Rectal smooth muscle tissue (tissue), 1 donor: ENCODE data around the gene NTSR2.

Source experiments
- H3K27ac ChIP-seq: one replicate; pipeline ENCODE4 v1.7.0; 2013; ENCODE audit warnings: low read depth, low read length, inconsistent platforms
- H3K27me3 ChIP-seq: one replicate; pipeline ENCODE4 v1.7.0; 2013; ENCODE audit warnings: low read length; ENCODE audit not compliant: control insufficient read depth, insufficient read depth
- H3K36me3 ChIP-seq: one replicate; pipeline ENCODE4 v1.7.0; 2013; ENCODE audit warnings: low read length; ENCODE audit not compliant: control insufficient read depth, insufficient read depth
- H3K4me1 ChIP-seq: one replicate; pipeline ENCODE4 v1.7.0; 2013; ENCODE audit warnings: low read length; ENCODE audit not compliant: control insufficient read depth, insufficient read depth
- H3K4me3 ChIP-seq: one replicate; pipeline ENCODE4 v1.7.0; 2013; ENCODE audit warnings: low read length
- H3K9ac ChIP-seq: one replicate; pipeline ENCODE4 v1.7.0; 2013; ENCODE audit warnings: low read length

Gene NTSR2

GRCh38 chr2:11622611-11623010 is 47.4 kb downstream of the NTSR2 start:
- Histone ChIP-seq H3K27ac (no peak overlapping the region), H3K4me3 (no peak overlapping the region), H3K36me3 (no peaks in the 10 kb centered on the region), H3K4me1 (no peaks in the 10 kb centered on the region), H3K9ac (no peak overlapping the region), H3K27me3 (no peaks in the 10 kb centered on the region)

GRCh38 chr2:11621410-11621809 is 48.6 kb downstream of the NTSR2 start:
- H3K27ac ChIP-seq, result no peak overlapping the region
- no peaks in the 10 kb centered on the region for H3K36me3 ChIP-seq
- H3K9ac ChIP-seq, result no peak overlapping the region
- H3K27me3 ChIP-seq, result no peaks in the 10 kb centered on the region
- H3K4me3 ChIP-seq, result no peak overlapping the region
- H3K4me1 ChIP-seq, result no peaks in the 10 kb centered on the region

GRCh38 chr2:11618708-11619062 is 51.3 kb downstream of the NTSR2 start:
- Histone ChIP-seq H3K27ac (no peak overlapping the region), H3K36me3 (no peaks in the 10 kb centered on the region), H3K4me1 (no peaks in the 10 kb centered on the region), H3K27me3 (no peaks in the 10 kb centered on the region), H3K9ac (no peak overlapping the region), H3K4me3 (no peak overlapping the region)

DNA sequence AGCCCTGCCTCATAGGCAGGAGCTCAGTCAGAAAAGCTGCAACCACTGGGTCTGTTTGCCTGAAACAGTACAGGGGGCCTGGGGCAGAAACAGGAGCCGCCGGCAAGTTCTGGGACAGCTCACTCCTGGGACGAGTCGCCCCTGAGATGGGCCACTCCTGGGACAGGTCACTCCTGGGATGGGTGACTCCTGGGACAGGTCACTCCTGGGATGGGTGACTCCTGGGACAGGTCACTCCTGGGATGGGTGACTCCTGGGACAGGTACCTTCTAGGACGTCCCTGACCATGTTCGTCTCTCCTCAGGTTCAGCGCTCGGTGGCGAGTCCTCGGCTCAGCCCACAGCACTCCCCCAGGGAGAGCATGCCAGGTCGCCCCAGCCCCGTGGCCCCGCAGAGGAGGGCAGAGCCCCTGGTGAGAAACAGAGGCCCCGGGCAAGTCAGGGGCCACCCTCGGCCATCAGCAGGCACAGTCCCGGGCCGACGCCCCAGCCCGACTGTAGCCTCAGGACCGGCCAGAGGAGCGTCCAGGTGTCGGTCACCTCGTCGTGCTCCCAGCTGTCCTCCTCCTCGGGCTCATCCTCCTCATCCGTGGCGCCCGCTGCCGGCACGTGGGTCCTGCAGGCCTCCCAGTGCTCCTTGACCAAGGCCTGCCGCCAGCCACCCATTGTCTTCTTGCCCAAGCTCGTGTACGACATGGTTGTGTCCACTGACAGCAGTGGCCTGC is 51.8 kb downstream of the NTSR2 start:
- Histone ChIP-seq H3K27ac (no peak overlapping the region), H3K4me1 (no peaks in the 10 kb centered on the region), H3K27me3 (no peaks in the 10 kb centered on the region), H3K4me3 (no peak overlapping the region), H3K36me3 (no peaks in the 10 kb centered on the region), H3K9ac (no peak overlapping the region)

- Histone ChIP-seq H3K27ac (no peak overlapping the region), H3K4me1 (no peaks in the 10 kb centered on the region), H3K9ac (no peak overlapping the region), H3K4me3 (no peak overlapping the region), H3K36me3 (no peaks in the 10 kb centered on the region), H3K27me3 (no peaks in the 10 kb centered on the region)
Measured at GRCh38 chr2:11617527-11617926, 52.5 kb downstream of the NTSR2 start.

- H3K27ac ChIP-seq, result no peak overlapping the region
- H3K9ac ChIP-seq, result no peak overlapping the region
- H3K27me3 ChIP-seq, result no peaks in the 10 kb centered on the region
- no peaks in the 10 kb centered on the region for H3K4me1 ChIP-seq
- no peaks in the 10 kb centered on the region for H3K36me3 ChIP-seq
- H3K4me3 ChIP-seq, result no peak overlapping the region
Measured at GRCh38 chr2:11616851-11617415, 53.1 kb downstream of the NTSR2 start.

DNA sequence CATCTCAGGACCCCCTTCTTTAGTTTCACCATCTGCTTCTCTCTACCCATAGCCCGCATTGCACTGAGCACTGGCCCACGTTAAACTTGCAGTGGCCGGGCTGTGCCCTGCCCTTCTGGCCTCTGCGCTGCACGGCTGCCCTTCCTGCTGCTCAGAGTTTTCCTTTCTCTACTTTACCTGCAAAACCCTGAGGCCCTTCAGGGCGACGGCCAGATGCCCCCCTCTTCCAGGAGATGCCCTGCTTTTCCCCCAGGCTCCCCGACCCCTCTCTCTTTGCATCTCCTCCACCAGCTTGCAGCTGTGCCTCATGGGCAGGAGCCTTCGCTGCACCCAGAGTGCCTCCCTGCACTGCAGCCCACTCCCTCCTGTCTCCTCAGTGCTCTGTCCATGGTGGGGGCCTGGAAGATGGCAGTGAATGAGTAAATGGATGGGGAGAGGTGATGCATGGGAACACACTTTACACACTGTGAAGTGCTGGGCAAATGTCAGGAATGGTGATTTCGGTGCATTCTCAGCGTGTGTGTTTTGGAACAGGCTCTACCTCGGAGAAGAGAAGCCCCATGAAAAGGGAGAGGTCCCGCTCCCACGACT is 53.8 kb downstream of the NTSR2 start:
- Histone ChIP-seq H3K4me3 (no peak overlapping the region), H3K36me3 (no peaks in the 10 kb centered on the region), H3K27me3 (no peaks in the 10 kb centered on the region), H3K27ac (no peak overlapping the region), H3K4me1 (no peaks in the 10 kb centered on the region), H3K9ac (no peak overlapping the region)

DNA sequence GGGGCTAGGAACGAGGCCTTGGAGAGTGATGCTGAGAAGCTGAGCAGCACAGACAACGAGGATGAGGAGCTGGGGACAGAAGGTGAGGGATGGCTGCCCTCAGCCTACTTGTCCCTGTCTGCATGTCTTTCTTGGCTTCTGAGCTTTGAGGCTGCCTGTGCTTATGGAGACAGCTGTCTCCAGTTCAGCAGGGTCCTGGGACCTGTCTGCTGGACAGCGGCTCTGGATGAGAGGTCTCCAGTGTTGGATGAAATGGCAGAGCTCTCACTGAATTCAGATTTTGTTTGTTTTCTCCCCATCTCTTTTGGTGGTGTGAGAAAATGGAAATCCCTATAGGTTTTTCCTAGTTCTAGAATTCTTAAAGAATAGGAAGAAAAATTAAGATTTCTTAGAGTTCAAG is 54.8 kb downstream of the NTSR2 start:
- Histone ChIP-seq H3K36me3 (no peaks in the 10 kb centered on the region), H3K9ac (no peak overlapping the region), H3K27me3 (no peaks in the 10 kb centered on the region), H3K27ac (no peak overlapping the region), H3K4me1 (no peaks in the 10 kb centered on the region), H3K4me3 (no peak overlapping the region)

- Histone ChIP-seq H3K4me3 (no peak overlapping the region), H3K4me1 (no peaks in the 10 kb centered on the region), H3K27me3 (no peaks in the 10 kb centered on the region), H3K36me3 (no peaks in the 10 kb centered on the region), H3K9ac (no peak overlapping the region), H3K27ac (no peak overlapping the region)
Measured at GRCh38 chr2:11613297-11613696, 56.7 kb downstream of the NTSR2 start.

DNA sequence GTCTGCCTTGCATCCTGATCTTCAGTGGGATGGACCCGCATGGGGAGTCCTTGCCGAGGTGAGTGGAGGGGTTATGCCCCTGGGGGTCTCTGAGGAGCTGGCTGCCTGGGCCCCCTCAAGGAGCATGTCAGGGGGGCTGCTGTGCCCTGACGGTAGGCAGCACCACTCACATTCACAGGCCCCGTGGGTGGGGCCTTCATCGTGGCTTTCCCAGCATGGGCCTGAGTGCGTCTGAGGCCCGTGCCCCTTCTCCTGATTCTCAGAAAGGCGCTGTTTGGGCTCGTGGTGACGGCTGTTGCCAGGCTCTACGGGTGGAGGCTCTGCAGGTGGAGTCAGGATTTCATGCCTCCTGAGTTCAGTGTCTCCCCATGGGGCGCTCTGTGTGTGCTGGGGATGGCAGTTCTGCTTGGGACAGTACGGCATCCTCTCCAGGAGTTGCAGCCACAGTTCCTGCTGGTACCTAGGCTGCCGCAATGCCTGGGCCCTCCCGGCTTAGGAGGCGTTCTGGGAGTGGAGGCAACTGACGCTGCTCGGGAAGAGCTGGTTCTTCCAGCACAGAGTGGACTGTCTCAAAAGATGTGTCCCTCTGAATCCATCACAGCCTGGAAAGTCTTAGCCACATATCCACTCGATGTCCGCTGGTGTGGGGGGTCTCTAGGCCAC is 57.3 kb downstream of the NTSR2 start:
- Histone ChIP-seq H3K27me3 (no peaks in the 10 kb centered on the region), H3K4me1 (no peaks in the 10 kb centered on the region), H3K4me3 (no peak overlapping the region), H3K9ac (no peak overlapping the region), H3K27ac (no peak overlapping the region), H3K36me3 (no peaks in the 10 kb centered on the region)

DNA sequence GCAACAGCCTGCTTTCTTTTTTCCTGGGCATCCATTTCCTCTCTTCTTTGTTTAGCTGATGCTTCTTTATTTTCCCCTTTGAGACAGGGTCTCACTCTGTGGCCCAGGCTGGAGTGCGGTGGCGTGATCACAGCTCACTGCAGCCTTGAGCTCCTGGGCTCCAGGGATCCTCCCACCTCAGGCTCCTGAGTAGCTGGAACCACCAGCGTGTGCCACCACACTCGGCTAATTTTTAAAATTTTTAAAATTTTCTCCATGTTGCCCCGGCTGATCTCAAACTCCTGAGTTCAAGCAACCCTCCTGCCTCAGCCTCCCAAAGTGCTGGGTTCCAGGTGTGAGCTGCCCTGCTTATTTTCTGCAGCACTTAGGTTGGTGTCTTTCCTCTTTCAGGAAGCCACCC is 58.7 kb downstream of the NTSR2 start:
- no peaks in the 10 kb centered on the region for H3K36me3 ChIP-seq
- H3K4me1 ChIP-seq, result no peaks in the 10 kb centered on the region
- H3K4me3 ChIP-seq, result no peak overlapping the region
- H3K27me3 ChIP-seq, result no peaks in the 10 kb centered on the region
- H3K27ac ChIP-seq, result no peak overlapping the region
- no peak overlapping the region for H3K9ac ChIP-seq

DNA sequence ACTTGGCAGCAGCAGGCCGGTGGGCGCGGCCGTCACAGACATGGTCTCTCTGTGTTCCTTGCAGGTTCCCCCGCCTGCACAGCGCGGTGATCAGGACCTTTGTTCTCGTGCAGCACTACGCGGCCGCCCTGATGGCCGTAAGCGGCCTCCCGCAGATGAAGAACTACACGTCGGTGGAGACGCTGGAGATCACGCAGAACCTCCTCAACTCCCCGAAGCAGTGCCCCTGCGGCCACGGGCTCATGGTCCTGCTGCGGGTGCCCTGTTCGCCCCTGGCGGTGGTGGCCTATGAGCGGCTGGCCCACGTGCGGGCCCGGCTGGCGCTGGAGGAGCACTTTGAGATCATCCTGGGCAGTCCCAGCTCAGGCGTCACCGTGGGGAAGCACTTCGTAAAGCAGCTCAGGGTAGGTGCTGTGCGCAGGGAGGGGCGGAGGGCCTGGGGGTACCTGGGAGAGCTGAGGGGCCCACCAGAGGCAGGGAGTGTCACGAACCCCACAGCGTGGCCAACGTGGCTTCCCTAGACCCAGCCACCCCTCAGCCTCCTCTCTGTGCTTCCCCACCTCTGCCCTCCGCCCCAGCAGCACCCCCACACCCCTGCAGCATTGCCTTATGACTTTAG is 59.3 kb downstream of the NTSR2 start:
- H3K27ac ChIP-seq, result no peak overlapping the region
- no peaks in the 10 kb centered on the region for H3K4me1 ChIP-seq
- H3K27me3 ChIP-seq, result no peaks in the 10 kb centered on the region
- H3K36me3 ChIP-seq, result no peaks in the 10 kb centered on the region
- no peak overlapping the region for H3K4me3 ChIP-seq
- no peak overlapping the region for H3K9ac ChIP-seq
